Neural progenitor cell (in vitro differentiated cells): ENCODE data around the gene WFDC10B. TPM values are rescaled to one million over a fixed set of nuclear protein-coding genes. Genes with fewer than 3 reads are reported as not detected.
"Not testable (repeated sequence)": the region's sequence is repeated elsewhere in the genome, so short reads cannot be mapped to it uniquely, and the experiment has no call there.

Experiments
- DNase-seq: peaks from one replicate; pipeline ENCODE4 v3.0.0-alpha.2; 2016; ENCODE audit warnings: low spot score
- H2AFZ ChIP-seq: fragments of 200-600 bp; sonication (generic); replicated peaks from 2 replicates; pipeline ENCODE4 v1.6.1; 2016; ENCODE audit warnings: antibody characterized with exemption
- H3F3A ChIP-seq: fragments of 200-600 bp; sonication (generic); 2 replicates; pipeline ENCODE4 v1.6.1; 2016; ENCODE audit warnings: antibody characterized with exemption, low read depth
- H3K27ac ChIP-seq: fragments of 200-600 bp; sonication (generic); 2 replicates; pipeline ENCODE4 v1.5.1; 2016; ENCODE audit warnings: mild to moderate bottlenecking
- H3K27me3 ChIP-seq: fragments of 200-600 bp; sonication (generic); 2 replicates; pipeline ENCODE4 v1.6.1; 2016; ENCODE audit warnings: mild to moderate bottlenecking, moderate library complexity
- H3K36me3 ChIP-seq: fragments of 200-600 bp; sonication (generic); 2 replicates; pipeline ENCODE4 v1.5.1; 2016
- H3K4me1 ChIP-seq: fragments of 200-600 bp; sonication (generic); 2 replicates; pipeline ENCODE4 v1.6.1; 2016; ENCODE audit warnings: mixed run types
- H3K4me2 ChIP-seq: fragments of 200-600 bp; sonication (generic); 2 replicates; pipeline ENCODE4 v1.6.1; 2016
- H3K4me3 ChIP-seq: fragments of 200-600 bp; sonication (generic); 2 replicates; pipeline ENCODE4 v1.5.1; 2016
- H3K79me2 ChIP-seq: fragments of 200-600 bp; sonication (generic); 2 replicates; pipeline ENCODE4 v1.6.1; 2016; ENCODE audit warnings: low read depth
- H3K9ac ChIP-seq: fragments of 200-600 bp; sonication (generic); 2 replicates; pipeline ENCODE4 v1.6.1; 2016
- H3K9me3 ChIP-seq: fragments of 200-600 bp; sonication (generic); 2 replicates; pipeline ENCODE4 v1.5.1; 2016; ENCODE audit warnings: low read depth
- H4K20me1 ChIP-seq: fragments of 200-600 bp; sonication (generic); 2 replicates; pipeline ENCODE4 v1.6.1; 2016; ENCODE audit warnings: low read depth
- H3K27ac Mint-ChIP-seq: 3 replicates; pipeline ENCODE4 v1.8.0; 2021; ENCODE audit warnings: mixed read lengths
- H3K27me3 Mint-ChIP-seq: 2 replicates; pipeline ENCODE4 v1.8.0; 2022; ENCODE audit warnings: low read depth, mild to moderate bottlenecking, inconsistent platforms, moderate library complexity, mixed read lengths; ENCODE audit not compliant: insufficient read depth
- H3K36me3 Mint-ChIP-seq: 3 replicates; pipeline ENCODE4 v1.8.0; 2021; ENCODE audit warnings: mixed read lengths
- H3K4me1 Mint-ChIP-seq: 3 replicates; pipeline ENCODE4 v1.8.0; 2021; ENCODE audit warnings: mixed read lengths
- H3K4me3 Mint-ChIP-seq: 3 replicates; pipeline ENCODE4 v1.8.0; 2021; ENCODE audit warnings: mild to moderate bottlenecking, moderate library complexity, mixed read lengths
- H3K9me3 Mint-ChIP-seq: 3 replicates; pipeline ENCODE4 v1.8.0; 2020; ENCODE audit warnings: mixed read lengths
- CTCF ChIP-seq: fragments of 200-600 bp; sonication (generic); IDR thresholded peaks from 2 replicates; pipeline ENCODE4 v1.5.1; 2017; ENCODE audit warnings: antibody characterized with exemption, mild to moderate bottlenecking
- EZH2 ChIP-seq: fragments of 200-600 bp; sonication (generic); IDR thresholded peaks from 2 replicates; pipeline ENCODE4 v1.6.1; 2017; ENCODE audit warnings: antibody characterized with exemption, mild to moderate bottlenecking, moderate library complexity
- EZH2phosphoT487 ChIP-seq: fragments of 200-600 bp; sonication (generic); IDR thresholded peaks from 2 replicates; pipeline ENCODE4 v1.6.1; 2017; ENCODE audit warnings: antibody characterized with exemption
- total RNA-seq: library from RNA; depleted of rRNA; stranded (reverse); fragments of >200 nt; gene quantifications from 2 replicates; pipeline ENCODE4 v1.2.3, GENCODE V29; 2015; ENCODE audit warnings: low replicate concordance

The WFDC10B gene
- total RNA-seq, 1 donor from 2014 or later: not detected

- H3K27me3 Mint-ChIP-seq: peaks cover 3% of the 10 kb centered on the region
- no peak for DNase-seq
- no peak within 1 kb of the TSS for H3K4me3 Mint-ChIP-seq
- H3K9me3 Mint-ChIP-seq: peaks cover 3% of the 10 kb centered on the region
- no peaks in the 10 kb centered on the region for H4K20me1 ChIP-seq
- H3K79me2 ChIP-seq: no peaks in the 10 kb centered on the region
- no peaks in the 10 kb centered on the region for H3K9me3 ChIP-seq
- H3K27ac ChIP-seq: no peak within 1 kb of the TSS
- no peaks in the 10 kb centered on the region for H3K36me3 ChIP-seq
- no peak within 1 kb of the TSS for H2AFZ ChIP-seq
- no peak within 1 kb of the TSS for H3K27ac Mint-ChIP-seq
- no peaks in the 10 kb centered on the region for H3F3A ChIP-seq
- no peak for TF ChIP-seq EZH2
- H3K27me3 ChIP-seq: no peaks in the 10 kb centered on the region
- peaks cover 8% of the 10 kb centered on the region for H3K4me1 ChIP-seq
- H3K9ac ChIP-seq: no peak within 1 kb of the TSS
- H3K36me3 Mint-ChIP-seq: no peaks in the 10 kb centered on the region
- no peak within 1 kb of the TSS for H3K4me2 ChIP-seq
- H3K4me1 Mint-ChIP-seq: peaks cover 9% of the 10 kb centered on the region
- H3K4me3 ChIP-seq: no peak within 1 kb of the TSS
Measured at GRCh38 chr20:45701873-45702272, 2.9 kb downstream of the WFDC10B start, which contains the start of gene WFDC13. Gene WFDC13, plus strand, starts transcription at chr20:45702038. Its CDS starts 86 bp downstream, at chr20:45702124.

DNA sequence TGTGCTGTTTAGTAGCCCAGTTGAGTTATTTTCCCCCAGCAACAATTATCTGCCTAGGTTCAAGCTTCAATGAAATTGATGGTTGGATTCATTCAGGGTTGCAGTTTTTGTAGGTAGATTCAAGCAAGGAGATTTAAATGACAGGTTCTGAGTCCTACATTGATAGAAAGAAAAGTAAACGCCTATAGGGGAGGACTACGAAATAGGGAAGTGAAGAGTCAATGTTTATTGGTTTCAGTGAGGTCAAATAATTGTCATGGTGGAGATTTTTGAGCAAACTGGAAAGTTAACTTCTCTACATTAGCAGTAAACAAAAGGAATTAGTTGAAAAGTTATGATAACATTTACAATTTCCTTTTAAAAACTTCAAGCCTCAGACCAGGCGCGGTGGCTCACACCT lies 3.7 kb downstream of the WFDC10B start:
- Histone ChIP-seq H3K4me3 (no peak overlapping the region), H3K36me3 (no peaks in the 10 kb centered on the region), H3K4me1 (peaks cover 8% of the 10 kb centered on the region), H3K79me2 (no peaks in the 10 kb centered on the region), H3K27ac (no peak overlapping the region), H3F3A (no peaks in the 10 kb centered on the region), H2AFZ (no peak overlapping the region), H4K20me1 (no peaks in the 10 kb centered on the region), H3K9me3 (no peaks in the 10 kb centered on the region), H3K9ac (no peak overlapping the region), H3K4me2 (no peak overlapping the region), H3K27me3 (no peaks in the 10 kb centered on the region)
- H3K9me3 Mint-ChIP-seq: peaks cover 3% of the 10 kb centered on the region
- H3K4me3 Mint-ChIP-seq: no peak overlapping the region
- H3K36me3 Mint-ChIP-seq: no peaks in the 10 kb centered on the region
- DNase-seq: no peak
- H3K27me3 Mint-ChIP-seq: peaks cover 3% of the 10 kb centered on the region
- H3K4me1 Mint-ChIP-seq: peaks cover 9% of the 10 kb centered on the region
- H3K27ac Mint-ChIP-seq: no peak overlapping the region
- TF ChIP-seq EZH2 (no peak), CTCF (no peak), EZH2phosphoT487 (no peak)

DNA sequence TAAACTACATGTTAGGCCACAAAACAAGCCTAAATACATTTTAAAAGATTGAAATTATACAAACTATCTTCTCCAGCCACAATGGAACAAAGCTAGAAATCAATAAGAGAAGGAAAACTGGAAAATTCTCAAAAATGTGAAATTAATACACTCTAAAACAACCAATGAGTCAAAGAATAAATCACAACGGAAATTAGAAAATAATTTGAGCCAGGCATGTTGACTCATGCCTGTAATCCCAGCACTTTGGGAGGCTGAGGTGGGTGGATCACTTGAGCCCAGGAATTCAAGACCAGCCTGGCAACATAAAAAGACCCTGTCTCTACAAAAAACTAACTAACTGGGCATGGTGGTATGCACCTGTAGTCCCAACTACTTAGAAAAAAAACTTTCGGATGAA lies 9.3 kb downstream of the WFDC10B start:
- H2AFZ ChIP-seq: no peak overlapping the region
- no peaks in the 10 kb centered on the region for H3K79me2 ChIP-seq
- no peaks in the 10 kb centered on the region for H3K36me3 Mint-ChIP-seq
- no peaks in the 10 kb centered on the region for H3K27me3 ChIP-seq
- H3K27me3 Mint-ChIP-seq: no peaks in the 10 kb centered on the region
- no peak overlapping the region for H3K9ac ChIP-seq
- no peak for DNase-seq
- no peaks in the 10 kb centered on the region for H4K20me1 ChIP-seq
- no peak overlapping the region for H3K4me3 Mint-ChIP-seq
- H3F3A ChIP-seq: no peaks in the 10 kb centered on the region
- no peaks in the 10 kb centered on the region for H3K4me1 ChIP-seq
- H3K4me2 ChIP-seq: no peak overlapping the region
- H3K9me3 Mint-ChIP-seq: peaks cover 4% of the 10 kb centered on the region
- no peak overlapping the region for H3K27ac Mint-ChIP-seq
- H3K27ac ChIP-seq: no peak overlapping the region
- H3K4me3 ChIP-seq: no peak overlapping the region
- H3K9me3 ChIP-seq: no peaks in the 10 kb centered on the region
- H3K36me3 ChIP-seq: no peaks in the 10 kb centered on the region
- TF ChIP-seq EZH2 (no peak), EZH2phosphoT487 (no peak), CTCF (no peak)
- no peaks in the 10 kb centered on the region for H3K4me1 Mint-ChIP-seq

DNA sequence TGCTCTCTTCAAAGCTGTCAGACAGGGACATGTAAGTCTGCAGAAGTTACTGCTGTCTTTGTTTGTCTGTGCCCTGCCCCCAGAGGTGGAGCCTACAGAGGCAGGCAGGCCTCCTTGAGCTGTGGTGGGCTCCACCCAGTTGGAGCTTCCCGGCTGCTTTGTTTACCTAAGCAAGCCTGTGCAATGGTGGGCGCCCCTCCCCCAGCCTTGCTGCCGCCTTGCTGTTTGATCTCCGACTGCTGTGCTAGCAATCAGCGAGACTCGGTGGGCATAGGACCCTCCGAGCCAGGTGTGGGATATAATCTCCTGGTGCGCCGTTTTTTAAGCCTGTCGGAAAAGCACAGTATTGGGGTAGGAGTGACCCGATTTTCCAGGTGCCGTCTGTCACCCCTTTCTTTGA lies 11.5 kb downstream of the WFDC10B start:
- H3K9me3 ChIP-seq, H2AFZ ChIP-seq, H3K36me3 Mint-ChIP-seq, H3K27ac Mint-ChIP-seq, H3K9me3 Mint-ChIP-seq, H3K27me3 ChIP-seq, H3K4me1 ChIP-seq, H3K4me3 Mint-ChIP-seq, DNase-seq, H3K79me2 ChIP-seq, H3F3A ChIP-seq, H3K4me3 ChIP-seq, H3K4me1 Mint-ChIP-seq, H3K36me3 ChIP-seq, H3K27ac ChIP-seq, H3K27me3 Mint-ChIP-seq, H3K9ac ChIP-seq, H3K4me2 ChIP-seq, H4K20me1 ChIP-seq: not testable (repeated sequence)
